Measurements from ENCODE around the gene LCMT2.

Gene LCMT2, protein sequence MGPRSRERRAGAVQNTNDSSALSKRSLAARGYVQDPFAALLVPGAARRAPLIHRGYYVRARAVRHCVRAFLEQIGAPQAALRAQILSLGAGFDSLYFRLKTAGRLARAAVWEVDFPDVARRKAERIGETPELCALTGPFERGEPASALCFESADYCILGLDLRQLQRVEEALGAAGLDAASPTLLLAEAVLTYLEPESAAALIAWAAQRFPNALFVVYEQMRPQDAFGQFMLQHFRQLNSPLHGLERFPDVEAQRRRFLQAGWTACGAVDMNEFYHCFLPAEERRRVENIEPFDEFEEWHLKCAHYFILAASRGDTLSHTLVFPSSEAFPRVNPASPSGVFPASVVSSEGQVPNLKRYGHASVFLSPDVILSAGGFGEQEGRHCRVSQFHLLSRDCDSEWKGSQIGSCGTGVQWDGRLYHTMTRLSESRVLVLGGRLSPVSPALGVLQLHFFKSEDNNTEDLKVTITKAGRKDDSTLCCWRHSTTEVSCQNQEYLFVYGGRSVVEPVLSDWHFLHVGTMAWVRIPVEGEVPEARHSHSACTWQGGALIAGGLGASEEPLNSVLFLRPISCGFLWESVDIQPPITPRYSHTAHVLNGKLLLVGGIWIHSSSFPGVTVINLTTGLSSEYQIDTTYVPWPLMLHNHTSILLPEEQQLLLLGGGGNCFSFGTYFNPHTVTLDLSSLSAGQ

DNA sequence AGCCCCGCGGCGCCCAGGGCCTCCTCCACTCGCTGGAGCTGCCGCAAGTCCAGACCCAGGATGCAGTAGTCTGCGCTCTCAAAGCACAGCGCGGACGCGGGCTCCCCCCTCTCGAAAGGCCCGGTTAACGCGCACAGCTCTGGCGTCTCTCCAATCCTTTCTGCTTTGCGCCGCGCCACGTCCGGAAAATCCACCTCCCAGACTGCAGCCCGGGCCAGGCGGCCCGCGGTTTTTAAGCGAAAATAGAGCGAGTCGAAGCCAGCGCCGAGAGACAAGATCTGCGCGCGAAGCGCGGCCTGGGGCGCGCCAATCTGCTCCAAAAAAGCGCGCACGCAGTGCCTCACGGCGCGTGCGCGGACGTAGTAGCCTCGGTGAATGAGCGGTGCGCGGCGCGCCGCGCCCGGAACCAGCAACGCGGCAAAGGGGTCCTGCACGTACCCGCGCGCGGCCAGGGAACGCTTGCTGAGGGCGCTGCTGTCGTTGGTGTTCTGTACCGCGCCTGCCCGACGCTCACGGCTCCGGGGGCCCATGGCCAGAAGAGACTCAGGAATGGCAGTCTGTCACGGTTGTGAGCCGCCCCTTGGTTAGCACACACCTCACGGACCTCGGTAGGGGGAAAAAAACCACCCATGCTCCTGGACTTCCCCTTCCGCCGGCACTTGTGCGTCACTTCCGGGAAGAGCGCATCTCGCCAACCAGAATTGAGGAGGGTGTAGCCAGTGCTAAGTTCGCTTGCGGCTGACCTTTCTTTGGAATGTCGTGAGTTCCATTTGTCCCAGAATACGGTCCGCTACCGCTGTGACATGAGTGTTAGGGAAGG is at the start of gene LCMT2:
TSS of gene LCMT2 (minus strand) at position 614 of the 820 bp plus-strand sequence. CDS start at position 530, 84 bp downstream.
- peak; percentile 94 for DNase-seq (ENCODE audit: low spot score)

DNA sequence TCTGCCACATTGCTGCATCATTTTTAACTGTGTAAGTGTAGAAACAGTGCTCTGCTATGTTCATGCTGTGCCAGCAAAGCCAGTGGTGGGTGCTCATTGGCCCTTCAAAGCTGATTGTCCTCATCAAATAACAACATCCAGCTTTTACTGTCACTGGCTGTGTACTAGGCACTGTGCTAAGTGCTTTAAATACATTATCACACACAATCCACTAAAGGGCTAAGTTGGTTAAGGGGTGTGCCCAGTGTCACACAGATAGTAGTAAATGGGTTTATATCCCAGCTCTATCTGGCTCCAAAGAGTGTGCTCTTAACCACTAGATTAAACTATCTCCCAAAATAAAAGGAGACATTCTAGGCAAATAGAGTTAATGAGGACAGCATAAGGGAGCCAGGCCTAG is 48.2 kb upstream of the LCMT2 start:
- no peak for DNase-seq (ENCODE audit: low spot score)

DNA sequence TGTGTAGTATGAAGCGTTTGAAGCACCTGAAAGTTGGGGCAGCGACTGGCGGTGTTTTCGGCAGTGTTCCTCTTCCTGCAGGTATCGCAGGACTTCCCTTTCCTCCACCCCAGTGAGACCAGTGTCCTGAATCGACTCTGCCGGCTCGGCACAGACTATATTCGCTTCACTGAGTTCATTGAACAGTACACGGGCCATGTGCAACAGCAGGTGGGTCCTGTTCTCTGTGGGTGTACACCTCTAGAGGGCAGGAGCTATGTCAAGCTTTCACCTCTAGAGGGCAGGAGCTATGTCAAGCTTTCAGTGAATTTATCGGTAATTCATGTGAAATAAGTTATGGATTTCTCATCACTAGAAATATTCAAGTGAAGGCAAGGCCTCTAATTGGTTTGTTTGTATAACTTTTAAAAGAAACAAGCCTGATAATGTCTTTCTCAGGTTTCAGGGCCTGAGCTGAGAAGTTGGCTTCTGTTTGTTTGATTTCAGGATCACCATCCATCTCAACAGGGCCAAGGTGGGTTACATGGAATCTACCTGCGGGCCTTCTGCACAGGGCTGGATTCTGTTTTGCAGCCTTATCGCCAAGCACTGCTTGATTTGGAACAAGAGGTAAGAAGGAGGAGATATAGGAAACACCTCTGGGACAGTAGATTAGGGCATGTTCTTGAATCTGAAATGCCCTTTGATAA is 45.8 kb upstream of the LCMT2 start:
- DNase-seq (ENCODE audit: low spot score): peak; percentile 57

DNA sequence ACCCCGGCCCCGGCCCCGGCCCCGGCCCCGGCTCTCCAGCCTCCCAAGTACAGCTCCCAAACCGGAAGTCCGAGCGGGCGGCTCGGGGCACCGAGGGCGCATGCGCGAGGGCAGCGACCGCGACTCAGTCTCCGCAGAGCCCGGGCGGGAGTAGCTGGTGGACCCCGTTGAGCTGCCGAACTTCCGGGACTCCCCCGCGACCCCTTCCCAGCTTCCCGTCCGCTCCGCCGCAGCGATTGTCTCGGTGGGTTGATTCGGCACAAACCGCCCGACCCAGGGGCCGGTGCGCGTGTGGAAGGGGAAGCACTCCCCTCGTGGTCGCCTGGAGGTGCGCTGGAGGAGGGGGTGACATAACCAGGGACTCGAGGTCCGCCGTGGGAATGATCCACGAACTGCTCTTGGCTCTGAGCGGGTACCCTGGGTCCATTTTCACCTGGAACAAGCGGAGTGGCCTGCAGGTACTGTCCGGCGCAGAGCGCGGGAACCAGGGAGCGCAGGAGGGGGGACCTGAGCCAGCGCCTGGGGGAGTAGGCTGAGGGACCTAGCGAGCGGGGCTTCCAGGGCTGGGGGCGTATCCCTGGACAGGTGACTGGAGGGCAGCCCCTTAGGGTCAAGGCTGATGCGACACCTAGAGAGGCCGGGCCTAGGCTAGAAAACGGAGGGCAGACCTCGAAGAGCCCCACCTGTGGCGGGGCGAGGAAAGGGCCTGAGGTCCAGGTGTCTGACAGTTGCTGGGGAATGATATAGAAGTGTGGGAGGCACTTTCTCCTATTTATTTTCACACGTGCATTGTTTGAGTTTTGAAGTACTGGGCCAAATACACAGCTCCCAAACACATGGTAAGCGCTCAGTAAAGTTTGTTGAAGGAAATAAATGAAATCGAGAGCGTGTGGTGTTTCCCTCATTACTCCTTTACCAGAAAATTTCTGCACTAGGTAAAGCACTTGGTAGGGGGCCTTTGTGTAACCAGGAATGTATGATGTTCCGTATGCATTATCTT is 40.9 kb upstream of the LCMT2 start, which contains the start of the genes TUBGCP4 and ZSCAN29:
TSS of gene TUBGCP4 (plus strand) at position 127 of the 1,000 bp plus-strand sequence. CDS start at position 381, 254 bp downstream.
TSS of gene ZSCAN29 (minus strand) at position 69 of the 1,000 bp plus-strand sequence. CDS start 1,130 bp downstream, outside the sequence.
- peak; percentile 99 for DNase-seq (ENCODE audit: low spot score)

DNA sequence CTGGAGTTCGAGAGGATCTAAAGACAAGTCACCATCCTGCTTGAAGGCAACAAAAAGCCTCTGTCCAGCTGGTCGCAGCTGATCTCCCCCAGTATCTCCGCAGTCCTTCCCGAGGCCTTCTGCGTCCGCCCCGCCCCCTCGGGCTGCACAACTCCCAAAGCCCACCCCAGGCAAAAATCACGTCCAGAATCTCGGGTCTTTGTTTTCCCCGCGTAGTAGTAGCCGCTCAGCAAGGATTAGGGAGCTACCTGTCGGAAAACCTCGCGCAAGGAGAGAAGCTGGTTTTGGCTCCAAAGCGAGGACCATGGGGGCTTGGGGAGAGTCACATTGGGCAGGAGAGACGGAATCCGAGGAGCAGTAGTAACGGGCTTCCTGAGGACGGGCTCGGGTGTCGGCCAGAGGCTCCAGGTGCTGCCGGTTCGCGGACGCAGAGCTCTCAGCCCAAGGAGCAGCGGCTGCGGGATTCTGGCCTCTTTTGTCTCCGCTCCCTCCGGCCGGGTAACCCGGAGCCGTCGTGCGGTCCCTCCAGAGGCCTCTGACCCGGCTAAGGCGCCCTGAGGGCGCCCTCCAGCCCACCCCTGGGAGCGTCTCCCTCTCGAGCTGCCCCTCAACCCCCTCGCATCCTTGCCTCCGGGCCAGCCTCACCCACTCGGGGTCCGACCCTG is 40.1 kb upstream of the LCMT2 start:
- peak; percentile 54 for DNase-seq (ENCODE audit: low spot score)

DNA sequence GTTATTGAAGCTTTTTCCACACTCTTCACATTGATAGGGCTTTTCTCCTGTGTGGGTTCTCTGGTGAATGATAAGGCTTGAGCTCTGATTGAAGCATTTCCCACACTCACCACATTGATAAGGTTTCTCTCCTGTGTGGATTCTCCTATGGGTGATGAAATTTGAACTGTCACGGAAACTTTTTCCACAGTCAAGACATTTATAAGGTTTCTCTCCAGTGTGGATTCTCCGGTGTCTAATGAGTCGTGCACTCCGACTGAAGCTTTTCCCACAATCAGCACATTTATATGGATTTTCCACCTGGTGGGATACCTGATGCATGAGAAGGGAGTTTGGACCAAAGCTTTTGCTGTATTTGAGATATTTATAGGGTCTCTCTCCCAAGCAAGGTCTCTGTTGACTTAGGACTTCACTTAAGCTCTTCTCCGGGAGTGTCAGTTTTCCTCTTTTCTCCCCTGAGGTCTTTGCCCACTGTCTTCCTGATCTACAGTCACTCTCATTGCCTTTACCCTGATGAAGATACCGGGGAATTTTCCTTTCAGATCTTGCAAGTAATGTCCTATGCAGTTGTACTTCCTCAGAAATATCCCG is 31.0 kb upstream of the LCMT2 start:
- no peak for DNase-seq (ENCODE audit: low spot score)

DNA sequence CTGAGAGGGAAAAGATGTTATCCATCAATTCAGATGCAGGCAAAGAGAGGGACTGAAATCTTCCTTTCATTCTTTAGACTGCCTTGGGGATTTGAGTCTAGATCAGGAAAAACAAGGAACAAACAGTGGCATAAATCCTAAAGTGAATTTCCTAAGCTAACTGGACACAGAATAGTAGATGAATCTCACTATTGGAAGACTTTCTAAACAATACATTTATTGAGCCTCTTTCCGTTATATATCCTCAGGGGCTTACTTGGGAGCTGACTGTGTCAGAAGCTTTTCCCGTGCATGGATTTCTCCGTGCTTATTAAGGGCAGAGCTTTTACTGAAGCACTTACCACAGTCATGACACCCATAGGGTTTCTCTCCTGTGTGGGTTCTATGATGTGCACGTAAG is 30.4 kb upstream of the LCMT2 start:
- no peak for DNase-seq (ENCODE audit: low spot score)

DNA sequence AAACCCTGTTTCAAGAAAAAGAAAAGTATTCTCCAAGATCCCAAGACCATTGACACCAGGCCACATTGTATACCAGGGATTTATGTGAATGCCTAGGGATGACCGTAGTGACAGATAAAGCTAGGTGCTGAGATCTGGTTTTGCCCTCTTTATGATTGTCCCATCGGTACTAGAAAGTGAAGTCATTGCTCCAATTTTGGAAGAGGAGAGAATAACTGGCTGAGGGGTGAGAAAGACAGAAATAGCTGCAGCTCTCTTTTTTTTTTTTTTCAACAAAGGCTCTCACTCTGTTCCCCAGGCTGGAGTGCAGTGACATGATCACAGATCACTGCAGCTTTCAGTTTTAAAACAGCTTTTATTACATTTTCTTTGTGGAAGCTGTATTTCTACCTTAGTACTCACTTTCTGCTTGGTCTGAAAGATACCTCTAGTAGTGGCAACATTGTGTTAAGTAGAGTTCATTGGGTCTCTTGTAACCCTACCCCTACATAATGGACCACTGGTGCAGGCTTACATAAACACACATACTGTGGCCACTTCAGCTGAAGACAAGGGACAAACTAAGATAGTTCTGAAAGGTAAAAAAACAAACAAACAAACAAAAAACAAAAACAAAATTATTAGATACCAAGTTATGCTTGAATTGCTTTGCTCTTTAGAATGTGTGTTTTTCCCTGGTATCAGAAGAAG is 22.5 kb upstream of the LCMT2 start:
- no peak for DNase-seq (ENCODE audit: low spot score)

DNA sequence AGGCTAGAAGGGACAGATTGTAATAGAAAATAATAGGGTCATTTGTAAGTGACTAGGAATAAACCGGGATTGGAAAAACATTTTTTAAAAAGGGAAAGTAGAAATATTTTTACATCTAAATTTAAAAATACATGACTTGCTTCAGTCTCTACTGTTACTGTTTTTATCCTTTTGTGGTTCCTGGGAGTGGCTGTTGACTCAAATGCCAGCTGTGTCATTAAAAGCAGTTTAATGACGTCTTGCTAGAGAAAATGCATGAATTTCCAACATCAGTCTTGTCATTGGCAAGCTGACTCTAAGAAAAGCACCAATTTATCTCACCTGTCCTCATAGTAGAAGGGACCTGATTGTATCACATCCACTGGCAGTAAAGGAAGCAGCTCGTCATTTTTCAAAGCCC is 16.7 kb upstream of the LCMT2 start:
- DNase-seq (ENCODE audit: low spot score): no peak

DNA sequence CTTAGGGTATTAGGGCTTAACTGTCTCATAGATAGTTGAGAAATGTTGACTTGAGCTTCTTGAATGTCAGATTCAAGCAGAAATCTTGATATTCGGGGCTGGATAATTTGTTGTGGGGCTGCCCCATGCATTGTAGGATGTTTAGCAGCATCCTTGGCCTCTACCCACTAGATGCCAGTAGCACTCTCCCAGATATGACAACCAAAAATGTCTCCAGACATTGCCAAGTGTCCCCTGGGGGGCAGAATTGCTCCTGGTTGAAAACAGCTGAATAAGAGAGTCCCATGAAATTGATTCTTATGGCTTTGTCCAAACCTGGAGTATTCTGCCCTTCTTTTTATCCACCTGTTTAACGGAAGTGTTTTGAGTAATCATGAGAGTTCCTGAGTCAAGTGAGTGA is 15.9 kb upstream of the LCMT2 start:
- DNase-seq (ENCODE audit: low spot score): no peak

DNA sequence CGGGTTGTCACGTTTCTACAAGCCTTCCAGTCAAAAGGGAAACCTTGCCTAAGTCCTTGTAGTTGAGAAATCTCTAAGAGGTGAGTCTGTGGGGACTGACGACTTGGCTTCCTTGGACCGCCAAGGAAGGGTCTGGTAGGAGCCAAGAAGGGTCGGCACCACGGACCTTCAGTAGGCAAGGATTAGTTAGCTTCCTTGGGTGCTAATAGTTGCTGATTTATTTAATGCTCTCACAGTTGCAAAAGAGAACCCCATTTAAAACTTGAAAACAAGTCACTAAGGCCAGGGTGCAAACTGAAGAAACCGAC is 361 bp upstream of the LCMT2 start:
- no peak for DNase-seq (ENCODE audit: low spot score)

DNA sequence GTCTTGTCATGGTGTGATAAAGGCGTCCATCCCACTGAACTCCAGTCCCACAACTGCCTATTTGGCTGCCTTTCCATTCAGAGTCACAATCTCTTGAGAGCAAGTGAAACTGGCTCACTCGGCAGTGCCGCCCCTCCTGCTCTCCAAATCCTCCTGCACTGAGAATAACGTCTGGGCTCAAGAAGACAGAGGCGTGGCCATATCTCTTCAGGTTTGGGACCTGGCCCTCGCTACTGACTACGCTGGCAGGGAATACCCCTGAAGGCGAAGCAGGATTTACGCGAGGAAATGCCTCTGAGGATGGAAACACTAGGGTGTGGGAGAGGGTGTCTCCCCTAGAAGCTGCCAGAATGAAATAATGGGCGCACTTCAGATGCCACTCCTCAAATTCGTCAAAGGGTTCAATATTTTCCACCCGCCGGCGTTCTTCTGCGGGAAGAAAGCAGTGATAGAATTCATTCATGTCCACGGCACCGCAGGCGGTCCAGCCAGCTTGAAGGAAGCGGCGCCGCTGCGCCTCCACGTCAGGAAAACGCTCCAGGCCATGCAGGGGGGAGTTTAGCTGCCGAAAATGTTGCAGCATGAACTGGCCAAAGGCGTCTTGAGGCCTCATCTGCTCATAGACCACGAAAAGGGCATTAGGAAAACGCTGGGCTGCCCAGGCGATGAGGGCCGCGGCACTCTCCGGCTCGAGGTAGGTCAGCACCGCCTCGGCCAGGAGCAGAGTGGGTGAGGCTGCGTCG is 985 bp downstream of the LCMT2 start:
- DNase-seq (ENCODE audit: low spot score): peak; percentile 11

DNA sequence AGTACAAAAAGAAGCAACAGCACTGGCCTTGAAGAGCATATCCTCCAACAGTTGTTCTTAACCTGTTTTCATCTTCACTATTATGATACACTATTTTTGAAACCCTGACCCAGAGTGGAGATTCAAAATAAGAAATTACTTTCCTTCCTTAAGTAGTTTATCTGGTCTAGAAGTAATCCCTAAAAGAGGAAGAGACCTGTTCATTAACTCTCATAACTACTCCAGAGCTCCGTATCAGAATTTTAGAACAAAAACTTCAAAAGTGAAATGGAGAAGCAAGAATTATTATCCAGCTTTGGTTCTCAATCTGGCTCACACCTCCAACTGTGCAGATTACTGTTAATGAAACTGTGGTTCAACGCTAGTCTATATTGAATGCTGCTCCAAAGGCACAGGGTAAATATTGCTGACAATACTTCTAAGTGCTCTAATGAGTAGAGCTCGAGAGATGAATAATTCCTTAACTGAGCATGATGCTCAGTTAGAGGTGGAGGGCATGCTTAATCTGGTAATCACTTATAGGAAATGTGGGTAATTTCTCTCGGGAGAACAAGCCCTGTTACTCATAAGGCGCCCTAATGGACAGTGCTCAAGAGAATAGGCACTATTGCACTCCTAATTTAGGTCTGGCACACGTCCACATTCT is 5.2 kb downstream of the LCMT2 start:
- no peak for DNase-seq (ENCODE audit: low spot score)

DNA sequence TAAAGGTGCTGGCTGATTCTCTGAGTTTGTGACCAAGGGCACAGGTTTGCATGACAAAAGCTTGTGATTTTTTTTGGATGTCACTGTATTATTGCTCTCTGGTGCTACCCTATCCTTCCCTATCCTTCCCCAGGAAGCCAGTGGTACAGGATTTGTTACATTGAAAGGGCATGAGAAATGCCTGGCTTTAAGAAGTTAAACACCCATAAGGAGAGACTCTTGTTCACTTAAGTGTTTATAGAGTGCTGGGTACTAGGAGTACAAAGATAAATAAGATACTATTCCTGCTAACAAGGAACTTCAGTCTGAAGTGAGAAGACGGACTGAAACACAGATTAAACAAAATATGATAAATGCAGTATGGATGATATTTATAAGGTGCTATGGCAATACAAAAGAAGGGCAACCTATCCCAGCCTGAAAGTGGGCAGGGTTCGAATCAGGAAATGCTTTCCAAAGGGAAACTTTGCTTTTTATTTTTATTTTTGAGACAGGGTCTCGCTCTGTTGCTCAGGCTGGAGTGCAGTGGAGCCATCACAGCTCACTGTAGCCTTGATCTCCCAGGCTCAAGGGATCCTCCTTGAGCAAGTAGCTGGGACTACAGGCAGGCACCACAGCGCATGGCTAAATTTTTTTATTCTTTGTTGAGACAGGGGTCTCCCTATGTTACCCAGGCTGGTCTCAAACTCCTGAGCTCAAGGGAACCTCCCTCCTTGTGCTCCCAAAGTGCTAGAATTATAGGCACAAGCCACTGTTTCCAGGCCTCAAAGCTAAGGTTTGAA is 11.2 kb downstream of the LCMT2 start:
- DNase-seq (ENCODE audit: low spot score): no peak

DNA sequence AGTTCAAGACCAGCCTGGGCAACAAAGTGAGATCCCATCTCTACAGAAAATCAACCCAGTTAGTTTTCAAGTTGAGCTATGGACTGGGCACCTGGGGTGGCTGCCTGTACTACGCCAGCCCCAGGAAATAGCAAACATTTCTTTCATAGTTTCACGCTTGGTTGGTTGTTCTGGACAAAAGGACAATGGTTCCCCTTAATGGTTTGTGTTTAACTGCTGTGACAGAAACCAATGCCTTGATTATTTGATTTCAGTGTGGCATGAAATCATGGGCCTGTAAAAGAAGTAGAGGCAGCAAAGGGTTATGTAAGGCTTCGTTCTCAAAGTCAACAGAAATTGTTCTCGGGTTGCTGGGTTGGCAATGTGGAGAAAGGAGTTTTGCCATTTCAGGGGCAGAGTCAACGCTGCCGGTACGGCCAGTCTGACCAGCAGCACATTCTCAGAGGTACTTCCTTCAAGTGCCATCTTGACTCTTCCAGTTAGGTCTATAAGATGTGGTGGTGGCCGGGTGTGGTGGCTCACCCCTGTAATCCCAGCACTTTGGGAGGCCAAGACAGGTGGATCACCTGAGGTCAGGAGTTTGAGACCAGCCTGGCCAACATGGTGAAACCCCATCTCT is 12.7 kb downstream of the LCMT2 start:
- DNase-seq (ENCODE audit: low spot score): no peak

DNA sequence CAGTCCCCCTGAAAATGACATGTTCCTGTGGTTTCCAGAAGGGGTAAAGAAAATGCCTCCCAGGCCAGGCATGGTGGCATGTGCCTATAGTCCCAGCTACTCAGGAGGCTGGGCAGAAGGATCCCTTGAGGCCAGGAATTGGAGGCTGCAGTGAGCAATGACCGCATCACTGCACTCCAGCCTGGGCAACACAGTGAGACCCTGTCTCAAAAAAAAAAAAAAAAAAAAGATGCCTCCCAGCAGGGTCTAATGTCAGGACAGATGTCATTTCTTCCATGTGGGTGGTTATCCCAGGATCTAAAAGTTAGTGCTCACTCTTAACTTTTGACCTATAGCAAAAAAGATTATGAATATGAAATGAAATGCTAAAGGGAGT is 13.4 kb downstream of the LCMT2 start:
- DNase-seq (ENCODE audit: low spot score): no peak
